Vagina (tissue), 2 donors: ENCODE data around the gene SOX1.

Source experiments
- POLR2A ChIP-seq, 2 donors: fragments of 450-650 bp; IDR thresholded peaks; one replicate each; pipeline ENCODE4 v1.6.1; 2017; ENCODE audit warnings: antibody characterized with exemption in 2 of 2, mild to moderate bottlenecking in 2 of 2, moderate library complexity in 2 of 2
- POLR2AphosphoS5 ChIP-seq, 2 donors: sonication (generic); formaldehyde crosslinking; IDR thresholded peaks; one replicate each; pipeline ENCODE4 v1.9.0; 2017; ENCODE audit warnings: antibody characterized with exemption in 2 of 2, mild to moderate bottlenecking in 2 of 2, low read depth in 1 of 2; ENCODE audit not compliant: insufficient read depth in 1 of 2
- TF ChIP-seq, protein P1 (sequence below), 3 experiments: fragments of 450-650 bp in 2 of 3; fragments of 200-600 bp in 1 of 3; sonication (generic) in 1 of 3; IDR thresholded peaks; one replicate each; pipeline ENCODE4 v1.5.1; 2017 to 2019; ENCODE audit warnings: antibody characterized with exemption in 3 of 3, mild to moderate bottlenecking in 2 of 3, moderate library complexity in 2 of 3

DNA sequence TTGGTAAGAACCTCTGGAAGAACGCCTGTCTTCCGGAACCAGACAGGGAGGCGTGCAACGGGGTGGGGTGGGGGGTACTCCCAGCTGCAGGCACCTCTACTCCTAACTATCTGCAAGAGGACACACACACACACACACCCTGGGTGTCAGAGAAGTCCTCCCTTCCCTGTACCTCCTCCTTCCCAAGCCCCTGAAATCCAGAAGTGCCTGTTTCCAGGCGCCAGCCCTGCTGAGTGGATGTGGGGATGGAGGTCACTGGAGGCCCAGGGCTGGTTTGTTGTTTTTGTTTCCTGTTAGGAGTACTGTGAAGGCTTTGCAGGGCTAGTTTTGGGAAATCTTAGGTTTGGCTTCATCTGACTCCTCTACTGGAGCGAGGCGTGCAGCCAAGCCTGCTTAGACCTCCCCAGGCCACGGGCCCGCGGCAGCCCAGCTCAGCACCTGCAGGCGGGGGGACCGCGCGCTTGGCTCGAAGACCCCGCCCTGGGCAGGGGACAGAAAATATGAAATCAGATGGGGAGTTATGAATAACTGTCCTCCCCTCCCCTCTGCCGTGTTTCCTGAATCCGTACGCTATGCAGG, 36.4 kb downstream of the SOX1 start:
- TF ChIP-seq POLR2A (IDR thresholded peaks at IDR 0.05): no peak
- TF ChIP-seq, protein P1, sequence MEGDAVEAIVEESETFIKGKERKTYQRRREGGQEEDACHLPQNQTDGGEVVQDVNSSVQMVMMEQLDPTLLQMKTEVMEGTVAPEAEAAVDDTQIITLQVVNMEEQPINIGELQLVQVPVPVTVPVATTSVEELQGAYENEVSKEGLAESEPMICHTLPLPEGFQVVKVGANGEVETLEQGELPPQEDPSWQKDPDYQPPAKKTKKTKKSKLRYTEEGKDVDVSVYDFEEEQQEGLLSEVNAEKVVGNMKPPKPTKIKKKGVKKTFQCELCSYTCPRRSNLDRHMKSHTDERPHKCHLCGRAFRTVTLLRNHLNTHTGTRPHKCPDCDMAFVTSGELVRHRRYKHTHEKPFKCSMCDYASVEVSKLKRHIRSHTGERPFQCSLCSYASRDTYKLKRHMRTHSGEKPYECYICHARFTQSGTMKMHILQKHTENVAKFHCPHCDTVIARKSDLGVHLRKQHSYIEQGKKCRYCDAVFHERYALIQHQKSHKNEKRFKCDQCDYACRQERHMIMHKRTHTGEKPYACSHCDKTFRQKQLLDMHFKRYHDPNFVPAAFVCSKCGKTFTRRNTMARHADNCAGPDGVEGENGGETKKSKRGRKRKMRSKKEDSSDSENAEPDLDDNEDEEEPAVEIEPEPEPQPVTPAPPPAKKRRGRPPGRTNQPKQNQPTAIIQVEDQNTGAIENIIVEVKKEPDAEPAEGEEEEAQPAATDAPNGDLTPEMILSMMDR (IDR thresholded peaks at IDR 0.05): no peak
- TF ChIP-seq POLR2AphosphoS5 (IDR thresholded peaks at IDR 0.05; ENCODE audit: insufficient read depth in 1 of 2, low read depth in 1 of 2): no peak
